ENCODE results near the gene CPED1.

DNA sequence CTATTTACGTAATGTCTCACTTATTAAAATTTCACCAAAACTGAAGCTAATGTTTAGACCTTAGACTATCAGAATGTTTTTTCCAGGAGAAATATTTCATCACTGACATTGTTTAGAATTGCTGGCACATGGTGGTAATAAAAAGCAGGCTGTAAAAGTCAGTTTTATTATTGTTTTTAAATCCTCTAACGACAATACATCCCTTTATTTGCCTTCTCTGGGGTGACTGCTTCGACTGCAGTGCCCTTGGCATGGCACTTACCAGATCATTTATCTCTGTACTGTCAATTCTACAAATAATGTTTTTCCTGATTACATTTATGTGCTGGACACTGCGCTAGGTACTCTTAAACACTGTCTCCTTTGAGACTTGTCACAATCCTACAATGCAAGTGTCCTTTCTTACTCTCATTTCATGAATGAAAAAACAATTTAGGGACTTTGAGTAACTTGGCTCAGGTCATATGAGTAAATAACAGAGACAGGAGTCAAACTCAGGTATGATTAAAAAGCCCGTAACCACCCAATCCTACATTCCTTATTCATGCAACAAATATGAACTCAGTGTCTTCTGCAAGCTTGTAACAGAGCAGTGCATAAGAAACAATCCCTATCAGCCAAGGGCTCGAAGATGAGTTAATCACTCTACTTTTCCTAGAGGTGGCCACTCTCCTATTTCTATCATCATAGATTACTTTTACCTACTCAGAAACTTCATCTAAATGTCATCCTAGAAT, 43.5 kb upstream of the CPED1 start:
- TF ChIP-seq, protein P1, sequence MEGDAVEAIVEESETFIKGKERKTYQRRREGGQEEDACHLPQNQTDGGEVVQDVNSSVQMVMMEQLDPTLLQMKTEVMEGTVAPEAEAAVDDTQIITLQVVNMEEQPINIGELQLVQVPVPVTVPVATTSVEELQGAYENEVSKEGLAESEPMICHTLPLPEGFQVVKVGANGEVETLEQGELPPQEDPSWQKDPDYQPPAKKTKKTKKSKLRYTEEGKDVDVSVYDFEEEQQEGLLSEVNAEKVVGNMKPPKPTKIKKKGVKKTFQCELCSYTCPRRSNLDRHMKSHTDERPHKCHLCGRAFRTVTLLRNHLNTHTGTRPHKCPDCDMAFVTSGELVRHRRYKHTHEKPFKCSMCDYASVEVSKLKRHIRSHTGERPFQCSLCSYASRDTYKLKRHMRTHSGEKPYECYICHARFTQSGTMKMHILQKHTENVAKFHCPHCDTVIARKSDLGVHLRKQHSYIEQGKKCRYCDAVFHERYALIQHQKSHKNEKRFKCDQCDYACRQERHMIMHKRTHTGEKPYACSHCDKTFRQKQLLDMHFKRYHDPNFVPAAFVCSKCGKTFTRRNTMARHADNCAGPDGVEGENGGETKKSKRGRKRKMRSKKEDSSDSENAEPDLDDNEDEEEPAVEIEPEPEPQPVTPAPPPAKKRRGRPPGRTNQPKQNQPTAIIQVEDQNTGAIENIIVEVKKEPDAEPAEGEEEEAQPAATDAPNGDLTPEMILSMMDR (IDR thresholded peaks at IDR 0.05; ENCODE audit: low read length) = no peak
- no peak for TF ChIP-seq EZH2 (IDR thresholded peaks at IDR 0.05; ENCODE audit: borderline replicate concordance, low read length)

All from OCI-LY1 (cell line).